GM18858 (cell line): Measurements from ENCODE around the gene CFAP73.

Experiments
- ATAC-seq: cut with Tn5 transposase; IDR thresholded peaks from one replicate; pipeline ENCODE4 v1.9.1; 2021; ENCODE audit not compliant: unreplicated experiment

The CFAP73 gene

GRCh38 chr12:113119980-113120669, 29.4 kb upstream of the CFAP73 start:
- no peak for ATAC-seq

DNA sequence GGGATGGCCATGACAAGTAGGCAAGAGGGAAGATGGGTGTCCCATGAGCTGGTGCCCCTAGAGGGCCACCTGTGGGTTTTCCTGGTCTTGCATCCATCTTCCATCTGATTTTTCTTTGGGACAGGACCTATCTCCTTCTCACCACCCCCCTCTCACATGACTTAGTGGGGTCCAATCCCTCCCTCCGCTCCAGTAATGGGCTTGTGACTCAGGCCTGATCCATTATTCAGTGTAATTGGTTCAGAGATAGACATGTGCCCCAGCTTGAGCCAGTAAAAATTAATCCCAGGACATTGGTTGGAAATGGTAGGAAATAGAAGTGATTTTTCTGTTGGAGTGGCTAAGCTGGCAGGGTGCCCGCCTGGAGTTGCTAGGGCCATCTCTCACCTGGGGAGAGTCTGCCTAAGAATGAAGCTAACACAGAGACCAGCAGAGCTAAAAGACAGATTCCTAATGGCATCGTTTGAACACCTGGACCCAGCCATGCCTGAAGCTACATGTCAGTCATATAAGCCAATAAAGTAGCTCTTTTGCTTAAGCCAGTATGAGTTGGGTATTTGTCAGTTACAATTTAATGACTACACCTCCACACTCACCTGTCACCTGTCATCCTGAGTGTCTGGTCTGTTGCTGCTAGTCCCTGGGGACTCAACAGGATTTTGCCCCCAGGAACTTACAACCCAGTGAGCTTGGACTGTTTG, 28.7 kb upstream of the CFAP73 start:
- ATAC-seq, result no peak

GRCh38 chr12:113127791-113128199, 21.7 kb upstream of the CFAP73 start:
- ATAC-seq, result no peak

- ATAC-seq, result no peak
Measured at GRCh38 chr12:113128802-113129663, 20.5 kb upstream of the CFAP73 start.

GRCh38 chr12:113129664-113130456, 19.7 kb upstream of the CFAP73 start:
- no peak for ATAC-seq

GRCh38 chr12:113130457-113131135, 18.9 kb upstream of the CFAP73 start:
- no peak for ATAC-seq

DNA sequence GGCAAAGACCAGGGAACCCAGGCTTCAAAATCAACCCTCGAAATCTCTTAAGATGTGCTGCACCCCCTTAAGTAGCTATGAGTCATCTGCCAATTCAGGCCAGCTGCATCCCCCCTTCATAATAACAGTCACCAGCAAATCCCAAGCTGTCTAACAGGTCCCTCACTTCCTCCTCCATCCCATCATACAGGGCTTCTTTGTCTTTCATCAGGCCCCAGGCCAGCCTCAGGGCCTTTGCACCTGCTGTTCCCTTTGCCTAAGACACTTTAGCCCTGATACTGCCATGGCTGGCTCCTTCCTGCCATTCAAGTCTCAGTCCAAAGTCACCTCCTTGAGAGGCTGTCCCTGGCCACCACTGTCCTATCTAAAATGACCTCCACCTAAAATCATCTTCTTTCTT, 18.0 kb upstream of the CFAP73 start:
- no peak for ATAC-seq

- no peak for ATAC-seq
Measured at GRCh38 chr12:113133036-113133435, 16.5 kb upstream of the CFAP73 start.

DNA sequence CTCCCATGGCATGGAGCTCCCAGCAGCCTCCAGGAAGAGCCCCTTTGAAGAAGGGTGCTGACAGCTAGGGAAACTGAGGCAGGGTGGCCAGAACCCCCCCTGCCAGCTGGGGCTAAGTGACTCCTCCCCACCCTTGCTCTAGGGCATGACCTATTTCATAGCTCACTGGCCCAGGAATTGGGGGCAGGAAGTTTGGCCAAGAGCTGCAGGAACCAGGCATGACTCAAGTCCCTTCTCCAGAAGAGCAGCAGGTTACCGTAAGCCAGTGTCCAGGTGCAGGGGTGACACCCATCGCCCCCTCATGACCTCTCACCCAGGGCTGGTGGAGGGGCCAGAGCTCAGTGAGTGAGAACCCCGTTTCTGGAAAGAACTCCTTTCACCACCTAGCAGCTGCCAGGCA, 15.9 kb upstream of the CFAP73 start:
- ATAC-seq, result no peak

- ATAC-seq, result no peak
Measured at GRCh38 chr12:113134071-113134470, 15.5 kb upstream of the CFAP73 start.

- no peak for ATAC-seq
Measured at GRCh38 chr12:113134521-113134951, 15.0 kb upstream of the CFAP73 start.

- ATAC-seq, result no peak
Measured at GRCh38 chr12:113135178-113136127, 14.1 kb upstream of the CFAP73 start, which contains the start of gene RASAL1. Gene RASAL1 (minus strand): TSS chr12:113135761. CDS start chr12:113135462, 299 bp downstream.

- ATAC-seq, result no peak
Measured at GRCh38 chr12:113136128-113136989, 13.2 kb upstream of the CFAP73 start.

DNA sequence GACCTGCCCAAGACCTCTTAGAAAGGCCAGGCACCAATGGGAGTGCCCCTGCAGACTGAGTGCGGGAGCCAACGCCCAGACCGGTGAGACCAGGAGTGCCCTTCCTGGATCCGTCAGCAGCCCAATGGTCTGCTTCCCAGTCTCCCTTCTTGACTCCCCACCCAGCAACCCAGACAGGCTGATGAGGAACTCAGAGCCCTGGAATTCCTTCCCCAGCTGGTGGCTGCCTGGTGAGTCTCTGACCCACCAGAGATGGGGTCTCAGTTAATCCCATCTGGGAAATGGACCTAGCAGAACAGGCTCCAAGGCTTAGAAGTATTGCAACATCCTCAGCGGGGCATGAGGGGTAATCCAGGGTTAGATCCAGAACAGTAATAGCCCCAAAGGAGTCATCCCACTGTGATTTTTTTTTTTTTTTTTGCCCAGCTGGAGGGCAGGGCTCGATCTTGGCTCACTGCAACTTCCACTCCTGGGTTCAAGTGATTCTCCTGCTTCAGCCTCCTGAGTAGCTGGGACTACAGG, 12.5 kb upstream of the CFAP73 start:
- ATAC-seq, result no peak

GRCh38 chr12:113137861-113138783, 11.4 kb upstream of the CFAP73 start:
- ATAC-seq, result no peak

DNA sequence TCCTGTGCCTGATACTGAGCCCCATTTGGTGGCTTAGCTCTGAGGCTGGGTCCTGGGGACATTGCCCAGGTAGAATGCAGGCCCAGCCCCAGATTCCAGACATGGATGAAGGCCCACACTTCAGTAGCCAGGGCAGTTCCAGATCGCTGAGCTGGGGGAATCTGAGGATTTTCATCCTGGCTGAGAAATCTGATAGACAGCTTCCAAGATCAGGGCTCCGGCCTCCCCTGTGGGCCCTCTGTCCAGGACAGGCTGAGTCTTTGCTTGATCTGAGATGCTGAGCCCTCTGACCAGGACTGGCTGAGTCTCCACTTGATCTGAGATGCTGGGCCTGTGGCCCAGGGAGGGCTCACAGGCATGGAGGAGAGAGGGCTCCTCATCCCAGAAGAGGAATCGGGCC, 10.7 kb upstream of the CFAP73 start:
- no peak for ATAC-seq

GRCh38 chr12:113140706-113141105, 8.8 kb upstream of the CFAP73 start:
- no peak for ATAC-seq
